NCI-H2029 (cell line): ENCODE measurements around the gene DLG1.
A peak's percentile ranks its signal among the peaks of the same experiment; 100 is the strongest.
"Not testable (repeated sequence)": the region's sequence is repeated elsewhere in the genome, so short reads cannot be mapped to it uniquely, and the experiment has no call there.

Source experiments
- DNase-seq: peaks from one replicate; lab custom pipeline; 2025; lab: John Stamatoyannopoulos, UW

DLG1 gene

GRCh38 chr3:197088370-197088769 is 210.0 kb downstream of the DLG1 start:
- DNase-seq: no peak

- no peak for DNase-seq
Observed at GRCh38 chr3:197085137-197085536, 213.3 kb downstream of the DLG1 start.

- DNase-seq: no peak
Observed at GRCh38 chr3:197083486-197083885, 214.9 kb downstream of the DLG1 start.

- no peak for DNase-seq
Observed at GRCh38 chr3:197082871-197083270, 215.5 kb downstream of the DLG1 start.

- DNase-seq: no peak
Observed at GRCh38 chr3:197080344-197080743, 218.1 kb downstream of the DLG1 start.

- no peak for DNase-seq
Observed at GRCh38 chr3:197076415-197076814, 222.0 kb downstream of the DLG1 start.

- no peak for DNase-seq
Observed at GRCh38 chr3:197068077-197068476, 230.3 kb downstream of the DLG1 start.

GRCh38 chr3:197064771-197065170 is 233.6 kb downstream of the DLG1 start:
- DNase-seq: no peak

- no peak for DNase-seq
Observed at GRCh38 chr3:197062446-197062845, 236.0 kb downstream of the DLG1 start.

GRCh38 chr3:197051637-197052036 is 246.8 kb downstream of the DLG1 start:
- not testable (repeated sequence) for DNase-seq

- DNase-seq: no peak
Observed at GRCh38 chr3:197050511-197050910, 247.9 kb downstream of the DLG1 start.

GRCh38 chr3:197042539-197042938 is 255.9 kb downstream of the DLG1 start:
- no peak for DNase-seq

- DNase-seq: no peak
Observed at GRCh38 chr3:197041875-197042488, 256.4 kb downstream of the DLG1 start.

GRCh38 chr3:197040658-197041057 is 257.8 kb downstream of the DLG1 start:
- DNase-seq: no peak

- DNase-seq: no peak
Observed at GRCh38 chr3:197038679-197039462, 259.5 kb downstream of the DLG1 start.

- no peak for DNase-seq
Observed at GRCh38 chr3:197035577-197035976, 262.8 kb downstream of the DLG1 start.

- not testable (repeated sequence) for DNase-seq
Observed at GRCh38 chr3:197034778-197035177, 263.6 kb downstream of the DLG1 start.

GRCh38 chr3:197033764-197034163 is 264.6 kb downstream of the DLG1 start:
- not testable (repeated sequence) for DNase-seq

GRCh38 chr3:197031315-197032285 is 266.8 kb downstream of the DLG1 start:
- no peak for DNase-seq

- DNase-seq: no peak
Observed at GRCh38 chr3:197030379-197031314, 267.8 kb downstream of the DLG1 start.

GRCh38 chr3:197029511-197030167 is 268.8 kb downstream of the DLG1 start, which contains the start of gene MELTF:
MELTF (minus strand) TSS chr3:197029817; CDS start chr3:197029702, 115 bp downstream.
- peak; percentile 35 for DNase-seq
